Stimulated activated CD4-positive, alpha-beta T cell treated with anti-CD3 and anti-CD28 coated beads, Interleukin-4, amount 100 ng/mL, for 1 hour (primary cell): ENCODE measurements around the gene LBHD2.

Experiments used
- DNase-seq: peaks from one replicate; pipeline ENCODE4 v3.0.0-alpha.2; 2020

The LBHD2 gene

GRCh38 chr14:103122585-103122946, 38.6 kb downstream of the LBHD2 start:
- DNase-seq = no peak

- DNase-seq = peak; percentile 7
Observed at GRCh38 chr14:103122947-103123633, 39.1 kb downstream of the LBHD2 start, which contains the start of gene TNFAIP2. Gene TNFAIP2, plus strand, starts transcription at chr14:103123461. Its CDS starts 2,997 bp downstream, at chr14:103126458.

- DNase-seq = no peak
Observed at GRCh38 chr14:103123634-103124500, 39.9 kb downstream of the LBHD2 start.

- DNase-seq = no peak
Observed at GRCh38 chr14:103124501-103125001, 40.5 kb downstream of the LBHD2 start.

DNA sequence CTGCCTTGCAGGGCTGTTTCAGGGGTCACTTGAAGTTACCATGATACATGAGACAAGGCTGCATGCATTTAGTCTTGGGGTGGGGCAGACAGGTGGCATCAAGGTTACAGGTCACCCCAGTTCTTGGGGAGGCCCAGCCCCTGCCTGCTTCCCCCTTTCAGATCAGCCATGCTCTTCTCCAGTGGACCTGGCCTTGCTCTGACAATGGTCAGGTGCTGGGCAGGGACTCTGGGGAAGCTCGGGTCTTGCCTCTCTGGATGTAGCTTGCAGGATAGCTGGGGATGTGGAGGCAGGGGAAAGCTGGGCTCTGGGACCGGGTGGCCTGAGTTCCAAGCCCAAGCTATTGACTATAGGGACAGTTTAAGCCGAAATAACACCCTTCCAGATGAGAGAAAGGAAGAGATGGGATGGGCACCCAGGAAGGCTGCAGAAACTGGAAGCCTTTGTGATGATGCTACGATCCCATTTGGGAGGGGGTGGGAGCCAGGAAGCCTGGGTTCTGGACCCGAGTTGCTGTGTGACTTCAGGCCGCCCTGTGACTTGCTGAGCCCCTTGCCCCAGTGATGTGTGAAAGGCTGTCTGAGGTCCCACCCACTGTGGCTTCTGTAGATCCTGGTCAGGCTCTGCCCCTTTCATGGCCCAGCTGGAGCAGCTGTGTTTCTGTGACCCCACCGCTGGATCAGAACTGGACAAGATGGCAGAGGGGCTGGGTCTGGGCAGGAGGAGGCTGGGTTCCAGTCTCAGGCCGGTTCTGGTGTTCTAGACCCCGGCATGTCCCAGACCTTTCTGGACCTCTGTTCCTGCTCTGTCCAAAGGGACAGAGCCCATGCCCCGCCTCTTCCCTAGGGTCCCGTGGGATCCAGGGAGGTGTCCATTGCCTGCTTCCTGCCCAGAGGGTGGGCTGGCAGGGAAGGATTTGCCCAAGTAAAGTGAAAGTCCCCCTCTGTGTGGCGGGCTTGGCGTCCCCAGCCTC, 41.4 kb downstream of the LBHD2 start:
- DNase-seq = no peak

DNA sequence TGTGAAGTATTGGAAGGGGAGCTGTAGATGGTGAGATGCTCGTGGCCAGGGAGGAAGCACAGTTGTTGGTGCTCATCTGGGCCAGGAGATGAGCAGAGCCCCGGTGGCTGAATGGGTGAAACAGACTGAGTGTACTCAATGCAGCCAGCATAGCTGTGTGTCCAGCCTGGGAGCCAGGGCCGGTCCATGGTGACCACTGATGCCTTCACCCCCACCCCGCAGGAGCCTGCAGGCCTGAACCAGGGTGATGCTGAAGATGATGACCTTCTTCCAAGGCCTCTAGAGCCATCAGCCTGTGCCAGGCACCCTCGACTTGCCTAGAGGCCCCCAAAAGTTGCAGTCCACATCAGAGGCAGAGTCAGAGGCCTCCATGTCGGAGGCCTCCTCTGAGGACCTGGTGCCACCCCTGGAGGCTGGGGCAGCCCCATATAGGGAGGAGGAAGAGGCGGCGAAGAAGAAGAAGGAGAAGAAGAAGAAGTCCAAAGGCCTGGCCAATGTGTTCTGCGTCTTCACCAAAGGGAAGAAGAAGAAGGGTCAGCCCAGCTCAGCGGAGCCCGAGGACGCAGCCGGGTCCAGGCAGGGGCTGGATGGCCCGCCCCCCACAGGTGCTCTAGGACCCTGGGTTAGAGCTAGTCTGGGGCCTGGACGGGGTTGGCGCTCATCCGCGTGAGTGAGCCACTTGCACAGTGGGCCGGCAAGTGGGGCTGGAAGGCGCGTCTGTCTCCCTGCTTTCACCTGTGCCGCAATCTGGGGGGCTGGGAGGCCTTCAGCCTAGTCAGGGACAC, 42.3 kb downstream of the LBHD2 start:
- no peak for DNase-seq

DNA sequence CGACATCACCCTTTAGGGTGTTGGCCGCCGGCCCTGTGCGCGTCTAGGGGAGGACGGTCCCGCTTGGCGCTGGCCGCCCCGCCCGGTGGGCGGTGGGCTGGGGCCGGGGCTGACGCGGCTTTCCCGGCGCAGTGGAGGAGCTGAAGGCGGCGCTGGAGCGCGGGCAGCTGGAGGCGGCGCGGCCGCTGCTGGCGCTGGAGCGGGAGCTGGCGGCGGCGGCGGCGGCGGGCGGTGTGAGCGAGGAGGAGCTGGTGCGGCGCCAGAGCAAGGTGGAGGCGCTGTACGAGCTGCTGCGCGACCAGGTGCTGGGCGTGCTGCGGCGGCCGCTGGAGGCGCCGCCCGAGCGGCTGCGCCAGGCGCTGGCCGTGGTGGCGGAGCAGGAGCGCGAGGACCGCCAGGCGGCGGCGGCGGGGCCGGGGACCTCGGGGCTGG, 42.9 kb downstream of the LBHD2 start:
- DNase-seq = no peak

GRCh38 chr14:103127356-103127755, 43.3 kb downstream of the LBHD2 start:
- no peak for DNase-seq

DNA sequence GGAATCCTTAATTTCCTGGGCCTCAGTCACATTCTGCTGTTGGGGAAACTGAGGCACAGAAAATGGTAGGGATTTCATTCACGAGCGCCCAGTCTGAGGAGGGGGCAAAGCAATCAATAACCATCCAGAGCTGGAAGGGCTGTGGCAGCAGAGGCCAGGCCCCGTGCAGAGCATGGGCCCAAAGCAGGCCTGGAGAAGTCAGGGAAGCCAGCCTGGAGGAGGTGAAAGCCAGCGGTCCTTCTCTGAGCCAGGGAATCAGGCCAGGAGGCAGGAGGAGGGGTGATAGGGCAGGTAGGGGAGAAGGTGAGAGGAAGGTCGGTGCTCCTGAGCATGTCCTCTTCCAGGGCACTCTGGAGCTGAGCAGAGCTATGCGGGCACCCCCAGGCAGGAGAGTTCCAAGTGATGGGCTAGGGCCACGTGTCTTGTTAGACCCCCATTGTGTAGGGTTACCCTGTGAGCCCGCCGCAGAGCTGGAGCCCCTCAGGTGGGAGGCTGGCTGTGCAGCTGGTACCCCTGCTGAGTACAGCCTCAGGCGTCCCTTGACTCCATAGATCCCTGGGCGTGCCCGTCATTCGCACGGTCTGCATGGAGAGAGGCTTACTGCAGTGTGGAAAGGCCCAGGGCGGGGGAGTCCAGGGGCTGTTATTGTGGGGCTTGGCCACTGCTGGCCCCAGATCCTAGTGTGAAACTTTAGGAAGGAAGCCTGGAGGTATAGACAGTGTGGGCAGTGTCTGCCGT, 44.0 kb downstream of the LBHD2 start:
- DNase-seq = no peak

DNA sequence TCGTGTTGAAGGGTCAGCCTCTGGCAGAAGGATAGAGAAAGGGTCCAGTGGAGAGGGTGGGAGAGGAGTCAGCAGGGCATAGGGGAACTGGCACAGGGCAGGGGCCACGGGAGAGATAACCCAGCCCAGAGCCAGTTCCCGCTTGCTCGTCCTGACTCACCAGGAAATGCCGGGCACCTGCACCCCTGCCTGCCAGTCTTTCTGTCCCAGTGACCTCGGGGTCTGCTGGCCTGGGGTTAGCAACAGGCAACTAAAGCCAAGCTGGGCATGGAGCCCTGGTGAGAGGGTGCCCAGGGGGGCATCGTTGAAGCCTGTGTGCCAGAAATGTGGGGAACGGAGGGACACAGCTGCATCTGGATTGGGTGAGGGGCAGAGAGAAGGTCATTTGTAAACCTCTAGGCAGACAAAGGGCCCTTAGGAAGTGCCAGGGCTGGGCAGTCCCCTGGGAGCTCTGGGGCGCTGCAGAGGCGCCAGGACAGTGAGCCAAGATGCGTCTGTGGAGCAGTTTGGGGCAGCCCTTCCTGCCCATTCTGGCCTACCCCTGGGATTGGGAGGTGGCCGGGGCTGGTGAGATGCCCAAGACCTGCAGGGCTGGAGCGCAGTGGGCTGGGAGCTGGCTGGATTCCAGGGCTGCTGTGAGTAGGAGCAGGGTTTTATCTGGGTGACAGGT, 44.8 kb downstream of the LBHD2 start:
- no peak for DNase-seq

GRCh38 chr14:103129301-103130016, 45.4 kb downstream of the LBHD2 start:
- DNase-seq = no peak

- DNase-seq = no peak
Observed at GRCh38 chr14:103130017-103130764, 46.2 kb downstream of the LBHD2 start.

- no peak for DNase-seq
Observed at GRCh38 chr14:103130965-103131364, 47.0 kb downstream of the LBHD2 start.

DNA sequence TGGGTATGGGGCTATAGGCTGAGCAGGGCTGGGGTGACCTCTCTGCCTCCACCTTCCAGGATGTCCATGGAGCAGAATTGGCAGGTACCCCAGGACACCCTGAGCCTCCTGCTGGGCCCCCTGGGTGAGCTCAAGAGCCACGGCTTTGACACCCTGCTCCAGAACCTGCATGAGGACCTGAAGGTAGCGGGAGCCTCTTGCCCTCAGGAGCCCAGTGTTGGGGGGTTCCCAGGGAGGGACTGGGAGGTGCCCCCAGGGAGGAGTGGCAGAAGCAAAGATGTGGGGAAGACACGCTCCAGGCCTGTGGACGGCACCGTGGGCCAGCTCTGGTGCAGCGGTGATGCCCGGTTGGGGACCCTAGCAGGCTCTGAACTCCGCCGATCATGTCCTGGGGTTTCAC, 47.6 kb downstream of the LBHD2 start:
- no peak for DNase-seq

- DNase-seq = no peak
Observed at GRCh38 chr14:103132381-103133209, 48.6 kb downstream of the LBHD2 start.

- no peak for DNase-seq
Observed at GRCh38 chr14:103133210-103134140, 49.5 kb downstream of the LBHD2 start.

DNA sequence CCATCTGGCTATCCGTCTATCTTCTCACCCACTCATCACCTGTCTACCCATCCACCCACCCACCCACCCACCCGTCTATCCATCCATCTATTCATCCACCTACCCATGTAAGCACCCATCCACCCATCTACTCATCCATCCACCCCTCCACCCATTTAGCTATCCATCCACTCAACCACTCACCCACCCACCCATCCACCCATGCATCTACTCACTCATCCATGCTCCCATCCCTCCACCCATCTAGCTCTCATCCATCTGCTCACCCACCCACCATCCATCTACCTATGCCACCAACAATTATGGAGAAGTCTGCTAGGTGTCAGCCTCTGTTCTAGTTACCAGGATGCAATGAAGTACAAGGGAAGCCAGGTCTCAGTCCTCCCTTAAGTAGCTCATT, 50.4 kb downstream of the LBHD2 start:
- DNase-seq = no peak
